ENCODE measurements around the gene OR2M3.

GRCh38 chr1:248215880-248216279 is 18.8 kb downstream of the OR2M3 start:
- TF ChIP-seq CTCF (IDR thresholded peaks at IDR 0.05; ENCODE audit: low read length) (no peak), EZH2 (IDR thresholded peaks at IDR 0.05; ENCODE audit: borderline replicate concordance, low read length) (no peak)

Measured in OCI-LY1 (cell line).